ENCODE results near the gene AP1G2.

AP1G2 gene

GRCh38 chr14:23573384-23574015 lies 5.9 kb upstream of the AP1G2 start:
- FAIRE-seq (no peak), DNase-seq (ENCODE audit: insufficient read length, low spot score) (no peak)
- no peak for TF ChIP-seq CTCF (IDR thresholded peaks at IDR 0.05; ENCODE audit: insufficient read depth, missing control alignments)

- no peak for DNase-seq (ENCODE audit: insufficient read length, low spot score)
- TF ChIP-seq CTCF (IDR thresholded peaks at IDR 0.05; ENCODE audit: insufficient read depth, missing control alignments): no peak
- no peak for FAIRE-seq
Observed at GRCh38 chr14:23572836-23573235, 5.2 kb upstream of the AP1G2 start.

- FAIRE-seq (no peak), DNase-seq (ENCODE audit: insufficient read length, low spot score) (no peak)
- no peak for TF ChIP-seq CTCF (IDR thresholded peaks at IDR 0.05; ENCODE audit: insufficient read depth, missing control alignments)
Observed at GRCh38 chr14:23572524-23572828, 4.9 kb upstream of the AP1G2 start.

GRCh38 chr14:23571701-23572523 lies 4.3 kb upstream of the AP1G2 start:
- FAIRE-seq (no peak), DNase-seq (ENCODE audit: insufficient read length, low spot score) (no peak)
- no peak for TF ChIP-seq CTCF (IDR thresholded peaks at IDR 0.05; ENCODE audit: insufficient read depth, missing control alignments)

GRCh38 chr14:23570806-23571483 lies 3.4 kb upstream of the AP1G2 start:
- no peak for TF ChIP-seq CTCF (IDR thresholded peaks at IDR 0.05; ENCODE audit: insufficient read depth, missing control alignments)
- no peak for FAIRE-seq
- DNase-seq (ENCODE audit: insufficient read length, low spot score): no peak

- DNase-seq (ENCODE audit: insufficient read length, low spot score) (no peak), FAIRE-seq (no peak)
- TF ChIP-seq CTCF (IDR thresholded peaks at IDR 0.05; ENCODE audit: insufficient read depth, missing control alignments): no peak
Observed at GRCh38 chr14:23569443-23570151, 2.0 kb upstream of the AP1G2 start.
